Tibial nerve (tissue), 4 donors: Measurements from ENCODE around the gene TMEM181.

Experiments
- EP300 ChIP-seq, 2 donors: sonication (generic); formaldehyde crosslinking; IDR thresholded peaks; one replicate each; pipeline ENCODE4 v1.6.1; 2017; ENCODE audit warnings: antibody characterized with exemption in 2 of 2, mild to moderate bottlenecking in 1 of 2
- POLR2A ChIP-seq, 2 donors: fragments of 450-650 bp; IDR thresholded peaks; one replicate each; pipeline ENCODE4 v1.6.1; 2017; ENCODE audit warnings: antibody characterized with exemption in 2 of 2, mild to moderate bottlenecking in 2 of 2, moderate library complexity in 2 of 2
- TF ChIP-seq, protein P1 (sequence below), 5 experiments: fragments of 200-600 bp in 3 of 5; fragments of 450-650 bp in 2 of 5; sonication (generic) in 3 of 5; IDR thresholded peaks; one replicate each; pipeline ENCODE4 v1.5.1; 2016 to 2019; ENCODE audit warnings: antibody characterized with exemption in 5 of 5, mild to moderate bottlenecking in 3 of 5, moderate library complexity in 2 of 5

DNA sequence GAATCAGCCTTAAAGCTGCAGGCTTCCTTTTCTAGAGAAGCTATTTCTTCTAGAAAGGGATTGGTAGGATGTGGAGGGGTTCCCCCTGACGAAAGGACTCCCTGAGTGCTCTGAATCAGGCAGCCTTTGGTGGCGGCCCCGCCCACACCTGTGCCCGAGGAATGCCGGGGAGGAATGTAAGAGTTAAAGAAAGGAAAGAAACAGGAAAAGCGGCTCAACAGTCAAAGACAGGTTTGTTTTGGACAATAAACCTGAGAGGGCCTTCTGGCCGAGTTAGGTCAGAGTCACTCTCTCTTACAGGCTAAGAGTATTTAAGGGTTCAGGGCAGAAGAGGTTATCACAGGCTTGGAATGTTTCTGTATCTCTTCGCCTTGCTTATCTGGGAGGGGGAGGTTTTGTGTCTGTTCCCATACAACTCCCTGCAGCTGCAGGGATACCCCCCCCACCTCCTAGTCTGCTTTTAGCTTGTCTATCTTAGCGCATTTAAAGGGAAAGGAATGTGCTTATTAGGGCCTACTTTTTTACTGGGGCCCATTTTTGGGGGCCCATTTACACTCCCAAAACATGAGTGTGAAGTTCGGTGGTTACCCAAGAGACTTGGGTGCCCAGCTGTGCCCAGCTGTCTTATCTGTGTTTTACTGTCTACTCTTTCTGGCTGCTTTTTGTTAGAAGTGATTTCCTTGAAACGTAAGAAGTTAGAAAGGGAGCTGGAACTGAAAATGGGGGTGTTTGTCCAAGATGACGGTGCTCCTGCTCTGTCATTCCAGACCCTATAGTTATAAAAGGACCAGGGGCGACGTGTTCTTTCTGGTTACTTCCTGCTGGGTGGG, 51.9 kb downstream of the TMEM181 start:
- TF ChIP-seq, protein P1, sequence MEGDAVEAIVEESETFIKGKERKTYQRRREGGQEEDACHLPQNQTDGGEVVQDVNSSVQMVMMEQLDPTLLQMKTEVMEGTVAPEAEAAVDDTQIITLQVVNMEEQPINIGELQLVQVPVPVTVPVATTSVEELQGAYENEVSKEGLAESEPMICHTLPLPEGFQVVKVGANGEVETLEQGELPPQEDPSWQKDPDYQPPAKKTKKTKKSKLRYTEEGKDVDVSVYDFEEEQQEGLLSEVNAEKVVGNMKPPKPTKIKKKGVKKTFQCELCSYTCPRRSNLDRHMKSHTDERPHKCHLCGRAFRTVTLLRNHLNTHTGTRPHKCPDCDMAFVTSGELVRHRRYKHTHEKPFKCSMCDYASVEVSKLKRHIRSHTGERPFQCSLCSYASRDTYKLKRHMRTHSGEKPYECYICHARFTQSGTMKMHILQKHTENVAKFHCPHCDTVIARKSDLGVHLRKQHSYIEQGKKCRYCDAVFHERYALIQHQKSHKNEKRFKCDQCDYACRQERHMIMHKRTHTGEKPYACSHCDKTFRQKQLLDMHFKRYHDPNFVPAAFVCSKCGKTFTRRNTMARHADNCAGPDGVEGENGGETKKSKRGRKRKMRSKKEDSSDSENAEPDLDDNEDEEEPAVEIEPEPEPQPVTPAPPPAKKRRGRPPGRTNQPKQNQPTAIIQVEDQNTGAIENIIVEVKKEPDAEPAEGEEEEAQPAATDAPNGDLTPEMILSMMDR (IDR thresholded peaks at IDR 0.05), result no peak
- TF ChIP-seq EP300 (IDR thresholded peaks at IDR 0.05), result no peak
- TF ChIP-seq POLR2A (IDR thresholded peaks at IDR 0.05), result no peak
